HG02938 (cell line): ENCODE data around the gene GSTCD.
"Not testable (repeated sequence)": the region's sequence is repeated elsewhere in the genome, so short reads cannot be mapped to it uniquely, and the experiment has no call there.

ENCODE experiments used
- ATAC-seq: cut with Tn5 transposase; IDR thresholded peaks from one replicate; pipeline ENCODE4 v1.9.1; 2021; ENCODE audit warnings: mild to moderate bottlenecking, moderate library complexity; ENCODE audit not compliant: unreplicated experiment

The GSTCD gene

GRCh38 chr4:105708181-105709080 is at the start of gene GSTCD, which contains the start of gene INTS12:
Gene GSTCD (plus strand): TSS chr4:105708784. CDS start chr4:105717614, 8,830 bp downstream.
Gene INTS12 (minus strand): TSS chr4:105708689. CDS start chr4:105700005, 8,684 bp downstream.
- ATAC-seq, result peak; percentile 82

DNA sequence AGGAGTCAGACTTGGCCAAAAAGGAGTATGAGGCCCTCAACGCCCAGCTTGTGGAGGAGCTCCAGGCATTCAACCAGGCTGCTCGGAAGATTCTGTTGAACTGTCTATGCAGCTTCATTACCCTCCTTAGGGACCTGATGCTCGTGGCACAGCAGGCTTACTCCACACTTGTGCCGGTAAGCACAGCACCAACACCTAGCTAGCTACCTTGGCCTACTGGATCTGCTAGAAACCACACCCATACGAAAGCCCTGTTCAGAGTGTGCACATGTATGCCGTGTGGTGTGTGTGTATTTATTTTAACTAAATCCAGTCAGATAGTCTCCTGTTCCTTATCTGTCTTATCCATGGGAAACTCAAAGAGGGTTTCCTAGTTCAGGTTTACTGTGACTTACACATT is 49.4 kb upstream of the GSTCD start:
- ATAC-seq, result no peak

DNA sequence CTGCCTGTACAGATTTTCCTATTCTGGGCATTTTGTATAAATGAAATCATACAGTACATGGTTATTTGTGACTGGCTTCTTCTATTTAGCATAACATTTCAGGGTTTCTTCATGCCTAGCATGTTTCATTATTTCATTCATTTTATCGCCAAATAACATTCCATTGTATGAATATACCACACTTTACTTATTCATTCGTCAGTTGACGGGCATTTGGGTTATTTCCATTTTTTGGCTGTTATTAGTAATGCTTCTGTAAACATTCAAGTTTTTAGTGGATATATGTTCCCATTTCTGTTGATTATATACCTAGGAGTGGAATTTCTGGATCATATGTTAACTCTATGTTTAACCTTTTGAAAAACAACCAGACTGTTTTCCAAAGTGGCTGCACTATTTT is 47.6 kb upstream of the GSTCD start:
- ATAC-seq, result no peak

DNA sequence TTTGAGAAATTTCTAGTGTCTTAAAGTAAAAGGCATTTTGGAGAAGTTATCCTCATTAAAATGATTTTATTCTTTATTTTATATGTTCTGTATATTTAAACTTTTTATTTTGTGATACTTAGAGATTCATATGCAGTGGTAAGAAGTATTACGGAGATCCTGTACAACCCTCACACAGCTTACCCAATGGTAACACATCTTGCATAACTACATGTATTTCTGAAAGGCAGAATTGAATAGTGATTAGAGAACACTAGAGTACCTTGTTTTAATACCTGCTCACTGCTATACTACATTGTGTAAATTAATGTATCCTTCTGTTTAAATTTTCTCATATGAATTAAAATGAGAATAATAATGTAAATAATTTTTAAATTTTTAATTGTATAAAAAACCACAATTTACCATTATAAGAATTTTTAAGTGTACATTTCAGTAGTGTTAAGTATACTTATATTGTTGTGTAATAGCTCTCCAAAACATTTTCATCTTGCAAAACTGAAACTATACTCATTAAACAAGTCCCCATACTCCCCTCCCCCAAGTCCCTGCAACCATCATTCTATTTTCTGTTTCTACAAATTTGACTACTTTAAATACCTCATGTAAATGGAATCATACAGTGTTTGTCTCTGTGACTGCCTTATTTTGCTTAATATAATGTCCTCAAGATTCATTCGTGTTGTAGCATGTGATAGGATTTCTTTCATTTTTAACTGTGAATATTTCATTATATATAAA is 45.5 kb upstream of the GSTCD start:
- ATAC-seq, result no peak

DNA sequence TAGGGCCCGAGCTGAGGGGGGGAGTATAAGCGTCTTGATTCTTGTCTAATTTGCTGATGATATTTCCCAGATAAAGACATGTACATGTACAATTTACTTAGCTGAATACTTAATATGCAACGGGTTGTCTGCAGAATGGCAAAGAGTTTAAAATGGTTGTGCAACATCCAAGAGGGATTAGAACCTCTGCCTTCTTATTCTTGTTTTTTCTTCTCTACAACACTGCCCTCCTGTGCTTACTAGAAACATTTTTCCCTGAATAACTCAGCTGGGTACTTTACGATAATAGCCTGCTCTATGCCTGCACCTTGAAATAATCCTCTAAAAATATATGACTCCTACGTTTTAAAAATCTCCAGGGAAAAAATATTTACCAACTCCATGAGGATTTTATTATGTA is 41.9 kb upstream of the GSTCD start:
- no peak for ATAC-seq

DNA sequence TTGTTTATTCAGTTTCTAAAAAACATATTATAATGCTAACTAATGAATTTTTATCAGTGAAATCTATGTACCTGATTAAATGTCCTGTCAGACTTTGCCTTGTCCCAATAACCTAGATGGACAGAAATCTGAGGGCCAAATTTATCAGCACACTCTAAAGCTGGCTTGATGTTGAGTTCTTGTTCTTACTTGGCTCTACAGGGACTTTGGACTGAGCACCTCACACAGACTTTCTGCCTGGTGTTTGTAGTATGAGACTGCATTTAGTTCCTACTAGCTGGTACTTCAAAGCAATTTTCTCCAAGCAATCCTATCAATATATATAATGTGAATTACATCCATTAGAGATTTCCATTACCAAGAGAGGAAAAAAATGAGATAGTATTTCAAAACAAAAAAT is 37.9 kb upstream of the GSTCD start:
- ATAC-seq, result no peak

- ATAC-seq, result no peak
Measured at GRCh38 chr4:105671301-105671700, 37.3 kb upstream of the GSTCD start.

GRCh38 chr4:105674011-105674410 is 34.6 kb upstream of the GSTCD start:
- no peak for ATAC-seq

- no peak for ATAC-seq
Measured at GRCh38 chr4:105677709-105678108, 30.9 kb upstream of the GSTCD start.

DNA sequence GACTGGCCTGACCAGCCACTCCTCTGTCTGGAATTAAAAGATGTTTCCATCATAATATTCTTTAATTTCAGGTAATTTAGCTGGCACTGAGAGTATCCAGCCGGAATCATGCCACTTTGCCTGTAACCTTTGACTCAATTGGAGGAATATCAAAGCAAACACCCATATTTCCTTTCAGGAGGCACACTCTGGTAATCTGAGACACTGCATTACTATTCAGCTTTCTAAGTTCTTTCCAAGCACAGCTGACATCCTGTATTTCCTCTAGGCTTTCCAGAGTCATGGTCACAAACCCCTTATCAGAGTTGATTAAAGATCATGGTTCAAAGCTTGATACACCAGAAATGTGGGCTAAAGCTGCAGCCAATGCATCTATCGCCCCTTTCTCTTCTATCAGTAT is 29.4 kb upstream of the GSTCD start:
- no peak for ATAC-seq

DNA sequence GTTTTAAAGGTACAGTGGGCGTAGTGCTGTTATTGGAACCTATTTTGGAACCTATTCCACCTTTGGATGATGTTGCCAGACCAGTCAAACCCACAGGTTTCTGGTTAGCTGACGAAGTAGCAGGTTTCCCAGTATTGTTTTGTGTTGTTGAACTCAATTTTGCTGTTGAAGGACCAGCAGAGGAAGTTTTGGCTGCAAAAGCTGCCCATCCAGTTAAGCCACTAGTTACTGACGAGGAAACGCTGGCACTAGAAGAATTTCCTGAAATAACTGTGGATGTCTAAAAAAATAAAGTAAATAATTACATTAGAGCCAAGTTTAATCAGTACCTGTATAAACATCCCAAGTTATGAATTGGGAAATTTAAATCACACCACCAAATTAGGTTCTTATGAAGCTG is 25.5 kb upstream of the GSTCD start:
- ATAC-seq, result no peak

DNA sequence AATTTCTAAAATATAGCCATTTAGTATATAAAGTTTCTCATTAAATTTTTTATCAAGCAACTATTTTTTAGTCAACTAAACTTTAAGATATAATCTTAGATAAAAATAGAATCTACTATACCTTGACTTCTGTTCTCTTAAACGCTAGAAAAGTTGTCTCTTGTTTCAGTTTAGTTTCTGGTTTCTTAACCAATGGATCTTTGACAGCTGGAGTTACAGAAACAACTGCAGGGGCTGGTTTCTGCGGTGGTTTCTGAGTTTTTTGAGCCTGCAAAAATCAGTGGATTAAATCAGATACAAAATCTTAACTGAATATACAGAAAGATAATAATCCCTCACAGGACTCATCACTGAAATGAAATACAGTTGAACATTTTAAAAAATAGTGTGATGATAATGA is 22.0 kb upstream of the GSTCD start:
- no peak for ATAC-seq

DNA sequence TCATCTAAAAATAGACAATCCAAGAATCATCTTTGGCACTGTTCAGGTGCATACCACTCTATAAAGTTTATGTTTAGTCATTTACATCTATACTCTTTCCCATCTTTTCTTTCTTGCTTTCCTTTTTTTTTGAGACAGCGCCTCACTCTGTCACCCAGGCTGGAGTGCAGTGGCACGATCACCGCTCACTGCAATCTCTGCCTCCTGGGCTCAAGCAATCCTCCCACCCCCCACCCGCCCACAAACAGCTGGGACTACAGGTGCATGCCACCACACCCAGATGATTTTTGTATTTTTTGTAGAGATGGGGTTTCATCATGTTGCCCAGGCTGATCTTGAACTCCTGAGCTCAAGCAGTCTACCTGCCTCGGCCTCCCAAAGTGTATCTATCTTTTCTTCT is 13.8 kb upstream of the GSTCD start:
- ATAC-seq, result not testable (repeated sequence)

GRCh38 chr4:105695832-105696231 is 12.8 kb upstream of the GSTCD start:
- ATAC-seq, result not testable (repeated sequence)

DNA sequence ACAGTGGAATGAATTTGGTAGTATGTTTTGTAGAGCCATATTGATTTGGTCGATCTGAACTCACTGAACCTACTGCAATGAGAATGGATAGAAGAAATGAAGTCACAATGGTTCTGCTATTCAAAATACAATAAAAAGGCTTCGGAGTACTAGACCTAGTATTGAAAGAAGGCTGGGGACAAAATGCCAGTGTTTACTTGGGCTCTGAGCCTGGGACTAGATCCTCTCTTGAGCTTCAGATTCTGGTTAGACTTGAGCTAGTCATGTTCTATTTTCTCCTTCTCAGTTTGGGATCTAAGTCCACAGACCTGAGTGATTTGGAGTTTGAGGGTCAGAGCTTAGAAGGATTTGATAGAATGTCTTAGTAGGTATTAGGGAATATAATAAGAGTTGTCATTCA is 10.0 kb upstream of the GSTCD start:
- no peak for ATAC-seq

- no peak for ATAC-seq
Measured at GRCh38 chr4:105707782-105708180, 803 bp upstream of the GSTCD start.

DNA sequence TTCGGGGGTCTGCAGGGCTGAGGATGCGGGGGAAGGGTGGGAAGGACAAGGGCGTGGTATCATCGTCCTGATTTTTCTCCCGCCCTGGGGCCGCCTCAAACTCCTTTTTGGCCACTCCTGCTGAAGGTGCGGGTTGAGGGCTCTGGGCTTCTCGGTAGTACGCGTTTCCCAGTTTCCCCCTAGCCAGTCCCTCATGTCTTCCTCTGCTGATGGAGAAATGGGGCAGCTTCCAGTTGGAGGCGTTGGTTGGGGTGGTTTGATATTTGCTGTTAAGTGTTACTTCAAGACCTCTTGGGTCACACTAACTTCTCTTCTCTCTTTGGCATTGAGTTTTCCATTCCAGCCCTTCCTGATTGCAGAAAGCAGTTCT is 482 bp downstream of the GSTCD start:
- peak; percentile 40 for ATAC-seq

DNA sequence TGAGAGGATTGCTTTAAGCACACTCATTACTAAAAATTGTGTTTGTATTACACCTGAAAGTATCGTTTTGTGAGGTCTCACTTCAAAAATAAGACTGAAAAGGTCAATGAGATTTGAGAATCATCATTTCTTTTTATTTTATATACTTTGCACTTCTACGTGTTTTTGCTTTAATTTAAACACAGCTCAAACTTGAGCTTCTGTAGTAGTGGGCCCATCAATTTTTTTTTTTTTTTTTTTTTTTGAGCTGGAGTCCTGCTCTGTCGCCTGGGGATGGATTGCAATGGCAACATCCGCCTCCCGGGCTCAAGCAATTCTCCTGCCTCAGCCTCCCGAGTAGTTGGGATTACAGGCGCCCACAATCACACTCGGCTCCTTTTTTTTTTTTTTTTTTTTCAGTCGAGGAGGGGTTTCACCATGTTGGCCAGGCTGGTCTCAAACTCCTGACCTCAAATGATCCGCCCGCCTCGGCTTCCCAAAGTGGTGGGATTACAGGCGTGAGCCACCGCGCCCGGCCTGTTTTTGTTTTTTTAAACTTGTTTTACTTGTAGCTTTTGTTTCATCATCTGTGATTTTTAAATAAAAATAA is 1.5 kb downstream of the GSTCD start:
- ATAC-seq, result no peak

DNA sequence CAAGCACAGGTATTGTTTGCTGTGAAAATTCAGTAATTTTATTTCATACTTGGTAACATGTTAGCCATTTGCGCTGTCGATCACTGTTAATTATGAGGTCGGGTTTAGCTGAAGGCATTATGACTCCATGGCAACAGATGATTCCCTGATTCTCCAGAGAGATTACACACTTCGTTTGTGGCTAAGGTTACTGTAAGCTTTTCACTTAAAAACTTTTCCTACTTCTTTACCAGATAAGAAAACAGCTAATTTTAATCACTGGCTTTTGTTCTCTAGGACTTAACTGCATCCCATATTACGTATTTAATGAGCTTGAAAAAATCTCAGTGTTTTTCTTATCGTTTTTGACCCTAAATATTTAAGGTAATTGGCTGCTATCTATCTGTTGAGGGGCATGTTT is 2.1 kb downstream of the GSTCD start:
- no peak for ATAC-seq

GRCh38 chr4:105712766-105713165 is 4.2 kb downstream of the GSTCD start:
- no peak for ATAC-seq

DNA sequence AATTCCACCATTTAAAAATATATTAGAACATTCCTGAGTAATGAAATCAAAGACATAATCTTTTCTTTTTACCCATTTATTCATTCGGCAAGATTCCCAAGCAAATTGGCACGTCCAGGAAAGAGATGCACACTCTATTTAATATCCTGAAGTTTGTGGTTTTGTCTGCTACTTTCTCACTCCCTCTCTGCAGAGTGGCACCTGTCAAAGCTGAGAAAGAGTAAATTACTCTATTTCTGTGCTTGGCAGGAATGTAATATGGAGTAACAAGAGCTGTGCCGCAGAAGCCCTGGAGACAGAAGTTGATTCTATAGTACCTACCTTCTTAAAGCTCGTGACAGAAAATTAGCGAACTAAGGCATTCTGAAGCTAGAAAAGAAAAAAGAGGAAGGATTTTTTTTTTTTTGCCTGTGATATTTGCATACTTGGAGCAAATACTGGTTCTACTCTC is 5.5 kb downstream of the GSTCD start:
- peak; percentile 81 for ATAC-seq

DNA sequence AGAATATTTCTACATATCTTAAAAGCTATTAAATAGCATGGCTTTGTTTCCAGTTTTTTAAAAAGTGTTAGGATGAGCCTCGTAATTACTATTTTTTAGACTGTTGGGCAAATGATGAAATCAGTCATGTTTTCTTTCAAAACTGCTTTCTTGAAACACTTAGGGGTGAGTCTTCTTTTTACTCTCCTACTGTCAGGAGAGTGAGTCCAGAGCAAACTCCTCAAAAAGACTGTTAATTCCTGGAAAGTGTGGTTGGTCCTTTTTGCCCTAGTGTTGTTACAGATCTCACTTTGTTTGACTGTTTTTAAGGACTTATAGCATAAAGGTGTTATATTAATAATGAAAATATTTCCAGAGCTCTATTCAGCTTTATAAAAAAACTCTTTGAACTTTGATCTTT is 6.3 kb downstream of the GSTCD start:
- ATAC-seq, result no peak
